GM12865 (cell line): ENCODE results near the gene TPSD1.
"Not testable (repeated sequence)": the region's sequence is repeated elsewhere in the genome, so short reads cannot be mapped to it uniquely, and the experiment has no call there.

Experiments used
- DNase-seq: peaks from one replicate; pipeline ENCODE4 v3.0.0; 2010; ENCODE audit warnings: low read depth
- H3K4me3 ChIP-seq: 2 replicates; pipeline ENCODE4 v1.5.1; 2011; ENCODE audit warnings: mild to moderate bottlenecking, low read depth, low read length, control low read depth
- CTCF ChIP-seq: IDR thresholded peaks from 2 replicates; pipeline ENCODE4 v1.5.1; 2011; ENCODE audit warnings: low read length, control low read depth, low read depth, inconsistent platforms; ENCODE audit not compliant: insufficient read depth; ENCODE audit errors: missing control alignments

TPSD1 gene

GRCh38 chr16:1221628-1222552 is 34.0 kb upstream of the TPSD1 start:
- no peak for DNase-seq
- no peak overlapping the region for H3K4me3 ChIP-seq
- no peak for TF ChIP-seq CTCF

- no peak overlapping the region for H3K4me3 ChIP-seq
- no peak for TF ChIP-seq CTCF
- DNase-seq = no peak
Measured at GRCh38 chr16:1222553-1223354, 33.1 kb upstream of the TPSD1 start.

GRCh38 chr16:1223355-1224214 is 32.3 kb upstream of the TPSD1 start:
- TF ChIP-seq CTCF = no peak
- no peak for DNase-seq
- H3K4me3 ChIP-seq = no peak overlapping the region

GRCh38 chr16:1224558-1224957 is 31.3 kb upstream of the TPSD1 start:
- DNase-seq = no peak
- TF ChIP-seq CTCF = no peak
- no peak overlapping the region for H3K4me3 ChIP-seq

GRCh38 chr16:1225051-1225451 is 30.8 kb upstream of the TPSD1 start, which contains the start of gene TPSG1:
TSS of gene TPSG1 (minus strand) at chr16:1225268. CDS start at chr16:1225252, 16 bp downstream.
- no peak within 1 kb of the TSS for H3K4me3 ChIP-seq
- no peak for TF ChIP-seq CTCF
- no peak for DNase-seq

GRCh38 chr16:1225728-1226311 is 30.0 kb upstream of the TPSD1 start:
- not testable (repeated sequence) for H3K4me3 ChIP-seq, DNase-seq

GRCh38 chr16:1226692-1227091 is 29.2 kb upstream of the TPSD1 start:
- not testable (repeated sequence) for DNase-seq, H3K4me3 ChIP-seq

GRCh38 chr16:1228227-1228626 is 27.6 kb upstream of the TPSD1 start:
- not testable (repeated sequence) for H3K4me3 ChIP-seq, DNase-seq

GRCh38 chr16:1229476-1229875 is 26.4 kb upstream of the TPSD1 start:
- not testable (repeated sequence) for DNase-seq, H3K4me3 ChIP-seq

- H3K4me3 ChIP-seq, DNase-seq: not testable (repeated sequence)
Measured at GRCh38 chr16:1230084-1230470, 25.8 kb upstream of the TPSD1 start, which contains the start of gene TPSB2. TSS of gene TPSB2 (minus strand) at chr16:1230184. CDS start at chr16:1229951, 233 bp downstream.
